Liver (tissue), 9 donors: ENCODE data around the gene NXPE3. TPM values are rescaled to one million over a fixed set of nuclear protein-coding genes. Genes with fewer than 3 reads are reported as not detected.

Experiments used
- DNase-seq: peaks from one replicate; pipeline ENCODE4 v3.0.0-alpha.2; 2017; ENCODE audit warnings: low spot score
- H3K27ac ChIP-seq, 2 donors: one replicate each; pipeline ENCODE4 v1.7.0; 2013; ENCODE audit warnings: inconsistent platforms in 2 of 2, low read length in 2 of 2, control low read depth in 1 of 2, low read depth in 1 of 2, mild to moderate bottlenecking in 1 of 2
- H3K27me3 ChIP-seq, 4 donors: one replicate each; pipeline versions ENCODE4 v1.6.1 to v1.7.0; 2013; ENCODE audit warnings: low read length in 3 of 4, inconsistent platforms in 1 of 4, mild to moderate bottlenecking in 1 of 4, moderate library complexity in 1 of 4; ENCODE audit not compliant: control insufficient read depth in 4 of 4, insufficient read depth in 4 of 4
- H3K36me3 ChIP-seq, 4 donors: one replicate each; pipeline versions ENCODE4 v1.6.1 to v1.7.0; 2013; ENCODE audit warnings: low read length in 3 of 4, mild to moderate bottlenecking in 3 of 4, low read depth in 1 of 4, moderate library complexity in 1 of 4; ENCODE audit not compliant: control insufficient read depth in 4 of 4, insufficient read depth in 3 of 4
- H3K4me1 ChIP-seq, 4 donors: one replicate each; pipeline versions ENCODE4 v1.6.1 to v1.7.0; 2013; ENCODE audit warnings: low read length in 3 of 4, mild to moderate bottlenecking in 3 of 4, moderate library complexity in 1 of 4; ENCODE audit not compliant: control insufficient read depth in 4 of 4, insufficient read depth in 4 of 4
- H3K4me3 ChIP-seq, 3 donors: one replicate each; pipeline versions ENCODE4 v1.6.1 to v1.7.0; 2013; ENCODE audit warnings: low read length in 3 of 3, control low read depth in 1 of 3, low read depth in 1 of 3, mild to moderate bottlenecking in 1 of 3
- H3K9ac ChIP-seq, 2 donors: one replicate each; pipeline ENCODE4 v1.7.0; 2013; ENCODE audit warnings: low read length in 2 of 2, mild to moderate bottlenecking in 2 of 2, moderate library complexity in 2 of 2, control low read depth in 1 of 2, low read depth in 1 of 2
- H3K9me3 ChIP-seq, 4 donors: one replicate each; pipeline versions ENCODE4 v1.6.1 to v1.7.0; 2013; ENCODE audit warnings: low read length in 3 of 4; ENCODE audit not compliant: control insufficient read depth in 4 of 4
- CTCF ChIP-seq: fragments of 150-350 bp; IDR thresholded peaks from 2 replicates; pipeline ENCODE4 v1.5.1; 2017; ENCODE audit warnings: improper control_type of control experiment, low read depth, low read length; ENCODE audit not compliant: missing input control
- EGR1 ChIP-seq, 2 donors: IDR thresholded peaks; 2 replicates each; pipeline ENCODE4 v1.6.1; 2016 to 2018; ENCODE audit warnings: antibody characterized with exemption in 2 of 2, low read depth in 2 of 2
- FOXA1 ChIP-seq: IDR thresholded peaks from 2 replicates; pipeline ENCODE4 v1.6.1; 2016; ENCODE audit warnings: antibody characterized with exemption
- FOXA2 ChIP-seq: IDR thresholded peaks from 2 replicates; pipeline ENCODE4 v1.6.1; 2016; ENCODE audit warnings: antibody characterized with exemption
- GABPA ChIP-seq, 2 donors: IDR thresholded peaks in 1 of 2; conservative IDR thresholded peaks in 1 of 2; 2 replicates each; pipeline ENCODE4 v1.6.1; 2016; ENCODE audit warnings: antibody characterized with exemption in 2 of 2, mild to moderate bottlenecking in 1 of 2, moderate library complexity in 1 of 2
- HNF4A ChIP-seq, 2 donors: conservative IDR thresholded peaks; 2 replicates each; pipeline ENCODE4 v1.6.1; 2016; ENCODE audit warnings: antibody characterized with exemption in 2 of 2, mild to moderate bottlenecking in 2 of 2
- JUND ChIP-seq, 2 donors: IDR thresholded peaks; 2 replicates each; pipeline ENCODE4 v1.6.1; 2016; ENCODE audit warnings: antibody characterized with exemption in 2 of 2
- MAX ChIP-seq: IDR thresholded peaks from 2 replicates; pipeline ENCODE4 v1.6.1; 2016; ENCODE audit warnings: antibody characterized with exemption
- NR2F2 ChIP-seq: IDR thresholded peaks from 2 replicates; pipeline ENCODE4 v1.6.1; 2016; ENCODE audit warnings: antibody characterized with exemption
- RAD21 ChIP-seq, 2 donors: IDR thresholded peaks; 2 replicates each; pipeline ENCODE4 v1.6.1; 2016; ENCODE audit warnings: antibody characterized with exemption in 2 of 2, mild to moderate bottlenecking in 2 of 2
- RXRA ChIP-seq, 2 donors: IDR thresholded peaks; 2 replicates each; pipeline ENCODE4 v1.6.1; 2017 to 2018; ENCODE audit warnings: antibody characterized with exemption in 2 of 2, mild to moderate bottlenecking in 1 of 2
- SP1 ChIP-seq: IDR thresholded peaks from 2 replicates; pipeline ENCODE4 v1.6.1; 2018; ENCODE audit warnings: antibody characterized with exemption, mild to moderate bottlenecking
- WGBS: extraction: QIAGEN DNeasy Blood & Tissue Kit; methylation state at CpG from one replicate; pipeline ENCODE4 v1.1.7; 2013; 5-methylcytosine and 5-hydroxymethylcytosine counted together
- polyA plus RNA-seq, 2 donors: library from polyadenylated mRNA; stranded (reverse) in 1 of 2; unstranded in 1 of 2; fragments of 200-250 nt in 1 of 2; fragments of >200 nt in 1 of 2; fragmentation: Nextera tagmentation in 1 of 2; extraction: Ambion mirVana in 1 of 2; gene quantifications; one replicate each; pipeline versions ENCODE4 v1.2.1 to v1.2.3, GENCODE V29; 2013 to 2015
- total RNA-seq, 2 donors: library from RNA; depleted of rRNA; stranded (reverse); fragments of >200 nt; gene quantifications; one replicate each; pipeline ENCODE4 v1.2.3, GENCODE V29; 2014
- donor health status: healthy.
- donor health status: healthy.
- donor health status: healthy.
- donor health status: healthy.
- donor health status: healthy.

Gene NXPE3
- total RNA-seq (1 to 10 TPM; 2.2 to 2.7 TPM), polyA plus RNA-seq (1 to 10 TPM; 1.1 to 1.2 TPM)

GRCh38 chr3:101779047-101779821, at the start of gene NXPE3:
NXPE3 (plus strand) TSS chr3:101779211; CDS start chr3:101785597, 6,386 bp downstream.
- WGBS = 3% methylated on average over 78 of the region's 78 CpGs
- H3K9me3 ChIP-seq = no peaks in the 10 kb centered on the region
- H3K4me3 ChIP-seq = peak within 1 kb of the TSS; percentile 65 to 75 (median 71)
- H3K4me1 ChIP-seq = peaks cover 0 to 8% (median 4%) of the 10 kb centered on the region in 4 donors
- H3K36me3 ChIP-seq = no peaks in the 10 kb centered on the region
- H3K27me3 ChIP-seq = no peaks in the 10 kb centered on the region
- peak within 1 kb of the TSS; percentile 51 to 59 for H3K27ac ChIP-seq
- peak within 1 kb of the TSS in 1 of 2 donors; percentile 14 for H3K9ac ChIP-seq
- DNase-seq = peak; percentile 88
- TF ChIP-seq MAX (no peak), JUND (IDR thresholded peaks at IDR 0.05) (no peak)

GRCh38 chr3:101729586-101729985, 49.4 kb upstream of the NXPE3 start:
- Histone ChIP-seq H3K27me3 (no peaks in the 10 kb centered on the region), H3K36me3 (peaks cover 2 to 13% (median 4%) of the 10 kb centered on the region in 4 donors), H3K4me1 (peaks cover 0 to 6% (median 3%) of the 10 kb centered on the region in 4 donors), H3K4me3 (no peak overlapping the region), H3K9ac (no peak overlapping the region), H3K9me3 (no peaks in the 10 kb centered on the region), H3K27ac (no peak overlapping the region)
- 95% methylated on average over 5 of the region's 5 CpGs for WGBS
- TF ChIP-seq HNF4A (conservative IDR thresholded peaks at IDR 0.05) (no peak), NR2F2 (no peak), FOXA1 (no peak), RXRA (IDR thresholded peaks at IDR 0.05) (no peak), CTCF (no peak), MAX (no peak), SP1 (no peak), RAD21 (IDR thresholded peaks at IDR 0.05) (no peak), FOXA2 (no peak), GABPA (IDR thresholded peaks at IDR 0.05 in 1 of 2, conservative IDR thresholded peaks at IDR 0.05 in 1 of 2) (no peak), EGR1 (IDR thresholded peaks at IDR 0.05; ENCODE audit: low read depth in 2 of 2) (no peak), JUND (IDR thresholded peaks at IDR 0.05) (no peak)
- no peak for DNase-seq

- TF ChIP-seq RXRA (IDR thresholded peaks at IDR 0.05) = no peak
- no peak overlapping the region for H3K27ac ChIP-seq
These were observed 48.2 kb upstream of the NXPE3 start for GRCh38 chr3:101730839-101731238.

More at GRCh38 chr3:101730839-101731238, 48.2 kb upstream of the NXPE3 start:
- Histone ChIP-seq H3K27me3 (no peaks in the 10 kb centered on the region), H3K9me3 (no peaks in the 10 kb centered on the region), H3K4me1 (no peaks in the 10 kb centered on the region), H3K4me3 (no peak overlapping the region), H3K36me3 (peaks cover 2 to 15% (median 6%) of the 10 kb centered on the region in 4 donors), H3K9ac (no peak overlapping the region)
- DNase-seq = no peak
